ENCODE measurements around the gene S100A6.
"Not testable (repeated sequence)": the region's sequence is repeated elsewhere in the genome, so short reads cannot be mapped to it uniquely, and the experiment has no call there.

S100A6 gene

DNA sequence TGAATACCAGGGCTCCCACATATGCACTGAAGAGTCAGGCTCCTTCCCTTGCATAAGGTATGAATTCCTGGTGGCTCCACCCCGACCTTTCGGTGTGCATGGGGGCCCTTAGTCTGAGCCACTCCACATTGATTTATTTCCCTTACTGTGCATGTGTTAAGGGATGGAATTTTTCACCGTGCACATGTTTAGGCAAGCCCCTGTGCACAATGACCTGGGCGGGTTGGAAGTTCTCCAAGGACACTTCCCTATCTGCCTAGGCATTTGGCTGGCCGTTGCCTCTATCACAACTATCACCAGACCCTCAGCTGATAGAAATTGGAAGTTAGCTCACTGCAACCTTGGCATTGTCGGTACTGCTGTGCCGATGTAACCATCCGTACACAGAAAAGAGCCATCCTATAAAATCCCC, 9.7 kb downstream of the S100A6 start:
- no peak for FAIRE-seq

GRCh38 chr1:153525088-153525728, 10.6 kb downstream of the S100A6 start:
- no peak for FAIRE-seq

DNA sequence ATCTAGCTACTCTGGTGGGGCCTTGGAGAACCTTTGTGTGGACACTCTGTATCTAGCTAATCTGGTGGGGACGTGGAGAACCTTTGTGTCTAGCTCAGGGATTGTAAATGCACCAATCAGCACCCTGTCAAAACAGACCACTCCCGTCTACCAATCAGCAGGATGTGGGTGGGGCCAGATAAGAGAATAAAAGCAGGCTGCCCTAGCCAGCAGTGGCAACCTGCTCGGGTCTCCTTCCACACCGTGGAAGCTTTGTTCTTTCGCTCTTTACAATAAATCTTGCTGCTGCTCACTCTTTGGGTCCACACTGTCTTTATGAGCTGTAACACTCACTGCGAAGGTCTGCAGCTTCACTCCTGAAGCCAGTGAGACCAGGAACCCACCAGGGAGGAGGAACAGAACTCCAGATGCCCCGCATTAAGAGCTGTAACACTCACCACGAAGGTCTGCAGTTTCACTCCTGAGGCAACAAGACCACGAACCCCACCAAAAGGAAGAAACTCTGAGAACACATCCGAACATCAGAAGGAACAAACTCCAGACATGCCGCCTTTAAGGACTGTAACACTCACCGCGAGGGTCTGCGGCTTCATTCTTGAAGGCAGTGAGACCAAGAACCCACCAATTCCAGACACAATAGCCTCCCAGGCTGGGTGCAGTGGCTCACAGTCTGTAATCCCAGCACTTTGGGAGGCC, 13.3 kb downstream of the S100A6 start:
- not testable (repeated sequence) for FAIRE-seq

GRCh38 chr1:153521808-153522207, 14.0 kb downstream of the S100A6 start:
- not testable (repeated sequence) for FAIRE-seq

DNA sequence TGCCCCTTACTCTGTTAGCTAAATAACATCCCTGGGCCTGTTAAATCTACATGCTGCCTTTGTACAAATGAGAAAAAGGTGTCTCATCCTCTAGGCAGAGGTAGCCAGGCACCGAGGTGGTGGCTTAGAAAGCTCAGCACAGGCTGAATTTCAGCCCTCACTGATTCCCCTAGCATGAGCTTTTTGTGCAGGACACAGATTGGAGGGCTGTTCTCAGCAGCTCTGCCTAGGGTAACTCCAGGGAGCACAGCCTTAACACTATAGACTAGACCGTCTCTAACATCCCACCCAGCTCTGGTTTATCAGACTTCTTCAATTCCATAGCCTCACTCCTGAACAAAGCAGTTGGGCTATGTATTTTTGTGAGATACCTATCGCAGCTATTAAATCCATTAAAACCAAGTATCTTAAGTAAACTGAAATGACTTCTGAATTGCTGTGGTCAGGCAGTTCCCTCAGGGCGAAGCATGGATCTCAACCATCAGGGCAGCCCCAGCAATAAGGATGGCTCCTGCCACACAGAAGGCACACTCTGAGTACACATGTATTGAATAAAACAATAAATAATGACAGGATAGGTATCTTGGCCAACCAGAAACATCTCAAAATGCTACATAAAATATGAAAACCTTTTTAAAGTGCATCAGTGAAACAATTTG, 14.8 kb downstream of the S100A6 start:
- FAIRE-seq, result no peak

DNA sequence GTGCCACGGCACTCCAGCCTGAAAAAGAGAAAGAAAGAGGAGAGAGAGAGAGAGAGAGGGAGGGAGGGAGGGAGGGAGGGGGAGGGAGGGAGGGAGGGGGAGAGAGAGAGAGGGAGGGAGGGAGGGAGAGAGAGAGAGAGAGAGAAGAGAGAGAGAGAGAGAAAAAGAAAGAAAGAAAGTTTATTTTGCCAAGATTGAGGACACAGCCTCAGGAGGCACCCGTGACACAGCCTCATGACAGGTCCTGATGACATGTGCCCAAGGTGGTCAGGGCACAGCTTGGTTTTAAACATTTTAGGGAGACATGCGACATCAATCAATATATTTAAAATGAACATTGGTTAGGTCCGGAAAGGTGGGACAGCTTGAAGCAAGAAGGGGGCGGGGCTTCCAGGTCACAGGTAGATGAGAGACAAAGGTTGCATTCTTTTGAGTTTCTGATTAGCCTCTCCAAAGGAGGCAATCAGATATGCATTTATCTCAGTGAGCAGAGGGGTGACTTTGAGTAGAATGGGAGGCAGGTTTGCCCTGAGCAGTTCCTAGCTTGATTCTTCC, 15.6 kb downstream of the S100A6 start:
- not testable (repeated sequence) for FAIRE-seq

DNA sequence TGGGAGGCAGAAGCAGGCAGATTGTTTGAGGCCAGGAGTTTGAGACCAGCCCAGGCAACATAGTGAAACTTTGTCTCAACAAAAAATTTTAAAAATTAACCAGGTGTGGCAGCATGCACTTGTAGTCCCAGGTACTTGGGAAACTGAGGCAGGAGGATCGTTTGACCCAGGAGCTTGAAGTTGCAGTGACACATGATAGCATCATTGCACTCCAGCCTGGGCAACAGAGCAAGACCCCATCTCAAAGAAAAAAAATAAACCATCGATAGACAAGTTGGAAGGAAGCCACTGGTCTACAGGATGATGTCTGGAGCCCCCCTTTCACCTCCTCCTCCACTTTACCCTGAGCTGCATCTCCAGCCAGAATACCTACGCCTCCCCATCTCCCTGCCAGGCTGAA, 16.5 kb downstream of the S100A6 start:
- FAIRE-seq, result no peak

DNA sequence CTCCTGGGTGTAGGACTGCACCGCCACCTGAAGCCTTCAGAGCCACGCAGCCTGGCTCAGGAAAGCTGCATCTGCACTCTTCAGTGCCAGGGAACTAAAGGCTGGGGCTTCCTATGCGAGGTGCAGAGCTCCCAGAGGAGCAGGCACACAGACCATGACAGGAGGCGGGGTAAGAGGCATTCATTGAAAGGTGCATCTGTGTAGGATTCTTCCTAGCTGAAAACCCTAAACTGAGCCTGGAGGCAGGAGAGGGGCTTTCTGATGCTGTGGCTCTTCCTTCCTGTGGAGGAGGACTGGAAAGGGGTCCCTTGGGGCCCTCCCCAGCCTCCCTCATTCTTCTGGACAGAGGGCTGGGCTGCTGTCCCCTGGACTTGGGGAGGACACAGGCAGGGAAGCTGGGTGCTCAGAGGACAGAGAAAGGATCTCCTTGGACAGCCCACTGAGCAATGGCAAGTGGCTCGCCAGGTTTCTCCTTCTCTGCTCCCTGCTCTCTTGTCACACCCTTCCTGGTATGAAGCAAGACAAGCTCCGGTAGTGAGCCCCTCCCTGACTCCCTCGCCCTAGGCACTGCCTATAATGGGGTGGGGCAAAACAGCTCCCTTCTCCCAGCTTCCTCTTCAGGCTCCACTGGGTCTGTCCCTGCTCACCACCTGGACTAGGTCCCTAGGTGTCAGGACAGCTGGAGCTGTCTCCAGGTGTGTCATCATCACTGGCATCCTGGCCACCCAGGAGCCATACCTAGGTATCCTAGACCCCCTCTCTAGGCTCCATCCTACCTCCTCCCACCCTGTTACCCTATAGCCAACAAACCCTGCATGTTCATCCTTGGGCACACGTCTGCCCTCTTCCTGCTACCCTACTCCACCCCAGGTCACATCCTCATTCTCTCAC, 20.0 kb downstream of the S100A6 start:
- FAIRE-seq, result no peak

- FAIRE-seq, result no peak
These were observed 22.1 kb downstream of the S100A6 start for GRCh38 chr1:153513666-153514065.

DNA sequence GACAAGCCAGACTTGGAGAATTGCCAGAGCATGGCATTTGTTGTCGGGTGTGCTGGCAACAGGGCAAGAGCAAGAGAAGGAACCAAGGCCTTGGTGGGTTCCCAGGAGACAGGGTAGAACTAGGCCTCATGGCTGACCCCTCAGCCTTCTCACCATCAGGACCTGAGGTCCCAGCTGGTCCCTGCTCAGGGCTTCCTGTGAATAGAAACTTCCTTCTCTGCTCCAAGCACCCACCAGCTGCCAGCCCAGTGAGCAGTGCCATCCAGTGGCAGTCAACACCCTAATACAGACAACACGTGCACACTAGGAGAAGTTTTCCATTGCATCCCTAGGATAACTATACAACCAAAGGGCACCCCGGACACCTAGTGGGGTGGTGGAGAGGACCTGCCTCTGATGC, 22.8 kb downstream of the S100A6 start:
- FAIRE-seq, result no peak

GRCh38 chr1:153510984-153511410, 24.8 kb downstream of the S100A6 start:
- no peak for FAIRE-seq

GRCh38 chr1:153509729-153510354, 25.9 kb downstream of the S100A6 start:
- no peak for FAIRE-seq

DNA sequence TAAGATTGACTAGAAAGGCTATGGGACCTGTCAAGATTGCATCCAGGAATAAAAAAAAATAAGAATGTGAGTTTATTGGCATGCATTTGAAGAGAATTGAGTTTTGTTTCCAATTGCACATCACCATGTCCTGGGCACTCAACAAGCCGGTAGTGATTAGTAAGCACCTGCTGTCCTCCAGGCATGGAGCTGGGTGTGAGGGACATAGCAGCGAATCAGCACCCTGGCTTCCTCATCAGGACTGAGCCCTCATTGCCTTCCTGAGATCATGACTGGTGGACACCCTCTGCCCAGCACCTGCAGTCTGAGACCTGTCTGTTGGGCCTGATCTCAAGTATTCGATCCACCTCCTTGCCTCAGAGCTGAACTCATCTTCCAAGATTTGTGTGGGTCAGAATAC, 26.8 kb downstream of the S100A6 start:
- FAIRE-seq, result no peak

DNA sequence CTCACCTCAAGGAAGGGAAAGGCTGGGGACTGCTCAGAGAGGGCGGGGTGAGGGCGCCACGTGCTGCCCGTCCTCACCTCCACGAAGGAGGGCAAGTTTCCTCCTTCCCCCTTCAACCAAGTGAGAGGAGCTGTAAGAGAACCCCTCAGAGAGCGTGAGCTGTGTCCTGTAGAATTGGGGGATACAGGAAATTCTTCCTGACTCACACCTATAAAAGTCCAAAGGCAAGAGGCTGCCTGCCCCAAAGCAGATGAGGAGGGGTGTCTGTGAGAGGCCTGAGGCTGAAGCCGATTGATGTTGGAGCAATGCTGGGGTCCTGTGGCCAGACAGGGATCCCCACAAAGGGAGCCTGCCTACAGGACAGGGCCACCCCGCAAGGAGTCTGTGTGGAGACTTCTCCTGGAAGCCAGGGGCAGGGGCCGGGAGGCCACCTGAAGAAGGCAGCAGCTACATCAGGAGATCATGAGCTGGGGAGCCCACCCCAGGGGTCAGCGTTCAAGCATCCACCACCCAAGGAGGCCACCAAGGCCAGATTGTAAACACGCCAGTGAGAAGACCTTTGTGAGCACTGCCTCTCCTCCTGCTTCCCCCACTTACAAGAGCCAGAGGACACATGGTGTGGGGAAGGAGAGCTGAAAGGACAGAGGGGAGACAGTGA, 27.7 kb downstream of the S100A6 start:
- FAIRE-seq, result no peak

DNA sequence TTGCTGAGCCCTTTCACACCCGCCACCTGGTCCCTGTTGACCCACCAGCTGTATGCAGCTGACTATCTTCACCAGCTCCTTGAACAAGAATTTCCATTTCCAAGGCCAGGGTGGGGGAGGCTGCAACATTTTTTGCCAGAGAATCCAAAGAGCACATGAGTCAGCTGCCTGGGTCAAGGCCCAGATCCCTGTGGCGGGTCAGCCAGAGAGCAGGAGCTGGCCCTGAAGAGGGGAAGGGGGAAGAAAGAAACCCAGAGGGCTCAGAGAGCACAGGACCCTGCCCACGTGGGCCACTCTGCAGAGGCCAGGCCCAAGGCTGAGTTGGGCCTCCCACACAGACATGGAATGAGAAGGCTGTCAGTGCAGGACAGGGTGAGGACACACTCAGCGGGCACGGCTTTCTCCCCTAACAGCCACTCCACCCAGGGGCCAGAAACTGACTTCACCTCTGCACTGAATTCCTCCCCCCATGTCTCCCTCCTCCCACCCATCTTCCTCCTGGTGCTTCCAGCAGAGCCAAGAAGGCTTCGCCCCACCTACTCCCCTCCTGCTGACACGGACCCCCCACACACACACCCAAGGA, 28.9 kb downstream of the S100A6 start:
- no peak for FAIRE-seq

- FAIRE-seq, result no peak
These were observed 29.4 kb downstream of the S100A6 start for GRCh38 chr1:153506386-153506785.

DNA sequence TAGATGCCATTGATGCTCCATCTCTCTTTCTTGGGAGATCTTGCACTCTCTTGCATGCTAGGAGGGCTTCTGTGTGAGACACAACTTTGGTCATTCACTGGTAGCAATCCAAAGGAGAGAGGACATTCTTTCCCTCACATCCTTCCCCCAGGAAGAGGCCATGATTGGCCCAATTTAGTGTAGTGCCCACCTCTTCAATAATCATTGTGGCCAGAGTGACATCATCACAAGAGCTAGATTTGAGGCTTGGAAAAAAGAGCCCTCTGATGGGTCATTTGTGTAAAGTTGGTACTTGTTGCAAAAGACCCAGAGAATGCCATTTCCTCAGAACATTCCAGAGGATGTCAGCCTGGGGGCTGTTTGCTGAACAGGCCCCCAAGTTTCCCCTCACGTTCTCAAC, 30.2 kb downstream of the S100A6 start:
- FAIRE-seq, result no peak

DNA sequence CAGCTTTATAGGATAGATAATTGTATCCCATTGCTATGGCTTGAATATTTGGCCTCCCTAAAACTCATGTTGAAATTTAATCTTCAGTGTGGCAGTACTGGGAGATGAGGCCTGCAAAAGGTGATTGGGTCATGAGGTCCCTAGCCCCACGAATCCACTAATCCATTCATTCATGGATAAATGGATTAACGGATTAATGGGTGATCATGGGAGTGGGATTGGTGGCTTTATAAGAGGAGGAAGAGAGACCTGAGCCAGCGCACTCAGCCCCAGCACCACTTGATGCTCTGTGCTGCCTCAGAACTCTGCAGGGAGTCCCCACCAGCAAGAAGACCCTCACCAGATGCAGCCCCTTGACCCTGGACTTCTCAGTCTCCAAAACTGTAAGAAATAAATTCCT, 32.0 kb downstream of the S100A6 start:
- FAIRE-seq, result no peak

- FAIRE-seq, result no peak
These were observed 37.0 kb downstream of the S100A6 start for GRCh38 chr1:153498746-153499145.

GRCh38 chr1:153495536-153495935, 40.3 kb downstream of the S100A6 start:
- no peak for FAIRE-seq

DNA sequence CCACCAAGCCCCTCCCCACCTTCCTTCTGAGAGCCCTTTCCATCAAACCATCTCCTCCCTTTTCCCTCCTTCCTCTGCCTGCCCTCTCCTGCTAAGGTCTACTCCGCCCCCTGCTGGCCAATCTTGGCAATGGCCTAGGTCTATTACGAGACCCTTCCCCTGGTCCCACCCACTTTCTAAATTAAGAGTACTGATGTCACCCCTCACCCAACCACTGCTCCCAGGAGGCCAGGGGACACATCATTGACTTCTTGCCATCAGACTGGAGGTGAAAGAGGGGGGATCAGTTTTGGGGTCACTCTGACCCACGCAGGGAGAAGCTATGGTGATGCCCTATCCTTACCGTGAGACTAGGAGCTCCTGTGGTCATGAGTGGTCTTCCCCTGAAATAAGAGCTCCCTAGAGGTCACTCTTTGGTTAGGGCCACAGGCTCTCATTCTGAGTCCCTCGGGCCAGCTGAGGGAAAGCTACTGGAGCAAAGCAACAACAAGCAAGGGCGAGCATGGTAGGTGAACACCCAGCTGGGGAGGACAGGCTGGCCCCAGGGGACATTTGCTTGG, 40.7 kb downstream of the S100A6 start:
- FAIRE-seq, result no peak

Data from endometrium (tissue), 2 donors.